Trophoblast cell (in vitro differentiated cells and primary cell): Measurements from ENCODE around the gene FGGY.
A peak's percentile ranks its signal among the peaks of the same experiment; 100 is the strongest.

Source experiments
- DNase-seq, 2 donors: peaks; one replicate each; pipeline ENCODE4 v3.0.0-alpha.2; 2016
- H2AFZ ChIP-seq: 2 replicates; pipeline ENCODE4 v1.6.1; 2013; ENCODE audit warnings: low read length, moderate library complexity, mild to moderate bottlenecking; ENCODE audit not compliant: insufficient read depth, poor library complexity
- H2AK5ac ChIP-seq: 2 replicates; pipeline ENCODE4 v1.6.1; 2013; ENCODE audit warnings: mild to moderate bottlenecking, low read length
- H2BK120ac ChIP-seq: 2 replicates; pipeline ENCODE4 v1.6.1; 2013; ENCODE audit warnings: low read length, mild to moderate bottlenecking, moderate library complexity; ENCODE audit not compliant: insufficient read depth, poor library complexity
- H2BK12ac ChIP-seq: 2 replicates; pipeline ENCODE4 v1.6.1; 2013; ENCODE audit warnings: mild to moderate bottlenecking, low read length, moderate library complexity
- H2BK5ac ChIP-seq: 2 replicates; pipeline ENCODE4 v1.6.1; 2013; ENCODE audit warnings: low read length, low read depth, moderate library complexity, mild to moderate bottlenecking; ENCODE audit not compliant: poor library complexity
- H3K14ac ChIP-seq: 2 replicates; pipeline ENCODE4 v1.6.1; 2013; ENCODE audit warnings: mild to moderate bottlenecking, low read length
- H3K18ac ChIP-seq: 2 replicates; pipeline ENCODE4 v1.6.1; 2013; ENCODE audit warnings: mild to moderate bottlenecking, low read length
- H3K23ac ChIP-seq: 2 replicates; pipeline ENCODE4 v1.6.1; 2013; ENCODE audit warnings: low read length
- H3K27ac ChIP-seq: 2 replicates; pipeline ENCODE4 v1.5.1; 2013; ENCODE audit warnings: low read depth, mild to moderate bottlenecking, inconsistent platforms, low read length, moderate library complexity
- H3K27me3 ChIP-seq: 2 replicates; pipeline ENCODE4 v1.6.1; 2013; ENCODE audit warnings: inconsistent platforms, mild to moderate bottlenecking, low read length, moderate library complexity; ENCODE audit not compliant: insufficient read depth
- H3K36me3 ChIP-seq, 2 experiments: 1 replicate in 1 of 2; 2 replicates in 1 of 2; pipeline ENCODE4 v1.6.1; 2013; ENCODE audit warnings: low read length in 2 of 2, mild to moderate bottlenecking in 2 of 2, moderate library complexity in 1 of 2; ENCODE audit not compliant: insufficient read depth in 2 of 2, control insufficient read depth in 1 of 2
- H3K4ac ChIP-seq: 2 replicates; pipeline ENCODE4 v1.6.1; 2013; ENCODE audit warnings: low read depth, mild to moderate bottlenecking, low read length, moderate library complexity
- H3K4me1 ChIP-seq, 2 experiments: 1 replicate in 1 of 2; 2 replicates in 1 of 2; pipeline ENCODE4 v1.6.1; 2013; ENCODE audit warnings: low read length in 2 of 2, mild to moderate bottlenecking in 2 of 2, moderate library complexity in 1 of 2; ENCODE audit not compliant: insufficient read depth in 2 of 2, control insufficient read depth in 1 of 2
- H3K4me2 ChIP-seq: 2 replicates; pipeline ENCODE4 v1.6.1; 2013; ENCODE audit warnings: inconsistent platforms, mild to moderate bottlenecking, low read length, moderate library complexity
- H3K4me3 ChIP-seq: 2 replicates; pipeline ENCODE4 v1.5.1; 2013; ENCODE audit warnings: mild to moderate bottlenecking, low read depth, low read length, inconsistent platforms
- H3K79me1 ChIP-seq: one replicate; pipeline ENCODE4 v1.6.1; 2013; ENCODE audit warnings: low read length
- H3K79me2 ChIP-seq: 2 replicates; pipeline ENCODE4 v1.6.1; 2013; ENCODE audit warnings: low read length, mild to moderate bottlenecking; ENCODE audit not compliant: control insufficient read depth, insufficient read depth, poor library complexity
- H3K9ac ChIP-seq: 2 replicates; pipeline ENCODE4 v1.6.1; 2013; ENCODE audit warnings: mild to moderate bottlenecking, low read length
- H3K9me3 ChIP-seq: 2 replicates; pipeline ENCODE4 v1.6.1; 2013; ENCODE audit warnings: low read depth, mild to moderate bottlenecking, control low read depth, inconsistent platforms, low read length; ENCODE audit not compliant: insufficient read depth
- H4K12ac ChIP-seq: 2 replicates; pipeline ENCODE4 v1.6.1; 2013; ENCODE audit warnings: low read depth, mild to moderate bottlenecking, low read length, moderate library complexity
- H4K8ac ChIP-seq: 2 replicates; pipeline ENCODE4 v1.6.1; 2013; ENCODE audit warnings: low read depth, mild to moderate bottlenecking, low read length, moderate library complexity
- H4K91ac ChIP-seq: one replicate; pipeline ENCODE4 v1.6.1; 2013; ENCODE audit warnings: low read depth, mild to moderate bottlenecking, low read length, moderate library complexity
- WGBS: extraction: QIAGEN DNeasy Blood & Tissue Kit; methylation state at CpG from one replicate; pipeline ENCODE4 v1.1.7; 2013; ENCODE audit warnings: missing lambda C conversion rate; ENCODE audit not compliant: insufficient read length, insufficient coverage; ENCODE audit errors: extremely low coverage; 5-methylcytosine and 5-hydroxymethylcytosine counted together

Gene FGGY

DNA sequence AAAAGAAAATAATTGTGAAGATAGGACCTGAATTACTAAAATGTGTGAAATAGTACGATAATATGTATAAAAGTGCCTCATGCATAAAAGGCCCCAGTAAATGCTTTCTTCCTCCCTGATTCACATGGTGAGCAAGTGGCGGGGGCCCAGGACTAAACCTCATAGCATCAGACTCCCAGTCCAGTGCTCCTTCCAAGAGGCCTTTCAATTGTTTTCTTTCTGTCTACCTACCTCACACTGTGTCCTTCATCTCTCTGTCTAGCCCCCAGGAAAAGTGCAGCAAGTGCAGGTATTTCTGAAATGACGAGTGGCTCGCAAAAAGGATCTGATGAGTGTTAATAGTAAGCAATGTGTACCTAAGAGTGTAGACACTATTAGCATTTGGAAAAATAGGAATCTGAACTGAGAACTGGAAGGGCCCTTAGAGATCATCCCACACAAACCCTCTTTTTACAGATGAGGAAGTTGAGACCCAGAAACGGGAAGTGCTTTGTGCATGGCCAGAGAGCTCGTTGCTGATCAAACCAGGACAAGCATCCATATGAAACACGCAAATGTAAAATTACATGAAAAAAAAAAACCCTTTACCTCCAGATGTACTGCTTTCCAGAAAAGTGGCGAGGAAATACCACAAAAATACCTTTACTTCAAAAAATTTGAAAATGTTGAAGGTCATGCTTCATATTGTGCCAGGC is 399.7 kb downstream of the FGGY start:
- no peaks in the 10 kb centered on the region for H3K36me3 ChIP-seq
- no peaks in the 10 kb centered on the region for H3K27me3 ChIP-seq
- no peak overlapping the region for H3K4me3 ChIP-seq
- peaks cover 3% of the 10 kb centered on the region in 2 experiments for H3K4me1 ChIP-seq
- no peaks in the 10 kb centered on the region for H3K9me3 ChIP-seq
- H3K18ac ChIP-seq: no peak overlapping the region
- H3K79me2 ChIP-seq: no peaks in the 10 kb centered on the region
- no peak overlapping the region for H2BK120ac ChIP-seq
- no peak overlapping the region for H2AFZ ChIP-seq
- no CpG with 5 or more reads among the region's 8 CpGs for whole genome bisulfite sequencing
- no peak overlapping the region for H4K12ac ChIP-seq
- peaks cover 10% of the 10 kb centered on the region for H3K79me1 ChIP-seq
- no peak overlapping the region for H3K4me2 ChIP-seq
- H4K8ac ChIP-seq: no peak overlapping the region
- DNase-seq: no peak
- no peak overlapping the region for H3K9ac ChIP-seq
- H3K4ac ChIP-seq: no peak overlapping the region
- peak overlapping the region; percentile 10 for H4K91ac ChIP-seq
- H3K27ac ChIP-seq: no peak overlapping the region
- no peak overlapping the region for H3K14ac ChIP-seq
- H2BK5ac ChIP-seq: no peak overlapping the region
- no peak overlapping the region for H3K23ac ChIP-seq
- no peak overlapping the region for H2AK5ac ChIP-seq
- H2BK12ac ChIP-seq: peak overlapping the region; percentile 11

DNA sequence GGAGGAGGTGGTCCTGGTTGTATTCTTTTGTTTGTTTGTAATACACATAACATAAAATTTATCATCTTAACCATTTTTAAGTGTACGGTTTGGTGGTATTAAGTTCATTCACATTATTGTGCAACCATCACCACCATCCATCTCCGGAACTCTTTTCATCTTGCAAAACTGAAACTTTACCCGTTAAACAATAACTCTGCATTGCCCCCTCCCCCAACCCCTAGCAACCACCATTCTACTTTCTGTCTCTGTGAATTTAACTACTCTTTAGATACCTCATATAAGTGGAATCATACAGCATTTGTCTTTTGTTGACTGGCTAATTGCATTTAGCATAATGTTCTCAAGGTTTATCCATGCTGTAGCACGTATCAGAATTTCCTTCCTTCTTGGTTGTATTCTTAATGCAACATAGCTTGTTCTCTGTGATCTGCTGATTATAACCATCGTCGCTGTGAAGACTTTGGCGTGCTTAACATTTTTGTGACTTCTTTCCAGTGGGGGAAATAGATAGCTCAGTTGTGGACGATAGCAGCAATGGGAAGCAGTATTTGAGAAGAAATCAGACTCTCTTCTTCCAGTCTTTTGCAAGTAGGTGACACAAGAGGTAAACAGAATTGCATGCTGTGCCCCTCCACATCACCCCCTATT is 400.4 kb downstream of the FGGY start:
- peak in 1 of 2 donors; percentile 49 for DNase-seq
- Histone ChIP-seq H3K23ac (no peak overlapping the region), H4K8ac (no peak overlapping the region), H3K4me1 (peaks cover 3% of the 10 kb centered on the region in 2 experiments), H2AFZ (no peak overlapping the region), H3K27ac (peak overlapping the region; percentile 8), H3K36me3 (no peaks in the 10 kb centered on the region), H3K4ac (no peak overlapping the region), H2BK5ac (peak overlapping the region; percentile 75), H2BK120ac (peak overlapping the region; percentile 38), H2BK12ac (peak overlapping the region; percentile 69), H3K4me3 (no peak overlapping the region), H3K9me3 (no peaks in the 10 kb centered on the region), H3K4me2 (no peak overlapping the region), H3K79me1 (peaks cover 10% of the 10 kb centered on the region), H4K91ac (peak overlapping the region; percentile 28), H3K18ac (no peak overlapping the region), H3K14ac (peak overlapping the region; percentile 25), H3K79me2 (no peaks in the 10 kb centered on the region), H4K12ac (no peak overlapping the region), H3K9ac (no peak overlapping the region), H2AK5ac (no peak overlapping the region), H3K27me3 (no peaks in the 10 kb centered on the region)
- WGBS: no CpG with 5 or more reads among the region's 8 CpGs

DNA sequence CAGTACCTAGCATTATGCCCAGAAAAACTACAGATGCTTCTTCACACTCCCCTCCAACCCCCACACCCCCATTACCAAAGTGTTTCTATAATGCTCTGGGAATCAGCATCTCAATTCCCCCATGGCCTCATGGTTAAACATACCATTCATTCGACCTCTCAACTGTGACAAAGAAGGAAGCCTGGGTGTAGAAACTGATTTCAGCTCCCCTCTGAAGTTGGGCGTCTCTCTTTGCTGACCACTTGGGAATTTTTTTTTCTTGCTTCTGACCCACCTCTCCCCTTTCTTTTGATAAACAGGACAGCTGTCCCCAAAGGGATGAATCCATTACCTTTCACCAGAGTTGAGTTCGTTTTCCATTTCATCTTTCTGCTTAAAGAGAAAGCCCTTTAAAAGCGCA is 401.5 kb downstream of the FGGY start:
- H2BK5ac ChIP-seq: peak overlapping the region; percentile 75
- H3K9me3 ChIP-seq: no peaks in the 10 kb centered on the region
- no peak overlapping the region for H3K23ac ChIP-seq
- H2AFZ ChIP-seq: no peak overlapping the region
- no peak overlapping the region for H3K27ac ChIP-seq
- no peak overlapping the region for H4K12ac ChIP-seq
- H3K79me1 ChIP-seq: peaks cover 11% of the 10 kb centered on the region
- no peak for DNase-seq
- H3K14ac ChIP-seq: no peak overlapping the region
- H2BK12ac ChIP-seq: peak overlapping the region; percentile 65
- H3K9ac ChIP-seq: no peak overlapping the region
- peaks cover 3% of the 10 kb centered on the region in 2 experiments for H3K4me1 ChIP-seq
- peak overlapping the region; percentile 93 for H4K91ac ChIP-seq
- H2AK5ac ChIP-seq: peak overlapping the region; percentile 64
- H2BK120ac ChIP-seq: peak overlapping the region; percentile 46
- no peak overlapping the region for H3K4me3 ChIP-seq
- no CpG with 5 or more reads among the region's 4 CpGs for WGBS
- H3K4me2 ChIP-seq: no peak overlapping the region
- no peak overlapping the region for H3K4ac ChIP-seq
- peak overlapping the region; percentile 29 for H4K8ac ChIP-seq
- no peaks in the 10 kb centered on the region for H3K79me2 ChIP-seq
- no peaks in the 10 kb centered on the region for H3K27me3 ChIP-seq
- H3K18ac ChIP-seq: no peak overlapping the region
- no peaks in the 10 kb centered on the region for H3K36me3 ChIP-seq

DNA sequence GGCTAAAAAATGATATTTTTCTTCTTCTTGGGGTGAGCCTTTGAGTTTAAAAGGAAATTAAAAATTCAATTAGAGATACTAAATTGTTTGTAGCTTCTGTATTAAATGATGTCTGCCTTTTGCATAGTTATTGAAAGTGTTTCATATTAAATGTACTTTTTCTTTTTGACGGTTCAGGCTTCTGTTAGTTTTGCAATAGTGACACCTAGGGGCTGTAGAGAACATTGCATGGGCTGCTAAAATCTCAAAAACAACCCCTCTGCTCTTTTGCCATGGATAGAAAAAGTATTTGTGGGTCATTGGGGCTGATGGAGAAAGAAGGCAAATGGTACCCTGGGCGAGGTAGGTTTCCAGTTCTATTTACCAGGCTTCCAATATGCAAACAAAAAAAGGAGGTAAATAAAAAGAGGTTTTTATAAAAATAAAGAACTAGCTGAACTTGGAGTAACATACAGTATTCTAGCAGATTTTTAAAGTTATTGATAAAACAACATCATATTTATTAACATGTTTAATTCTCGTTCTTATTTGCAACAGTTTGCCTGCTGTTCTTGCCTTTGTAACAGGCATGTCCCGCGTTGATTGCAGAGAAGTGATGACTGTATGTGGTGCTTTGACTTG is 402.4 kb downstream of the FGGY start:
- H3K9me3 ChIP-seq: no peaks in the 10 kb centered on the region
- no peaks in the 10 kb centered on the region for H3K79me2 ChIP-seq
- H3K27ac ChIP-seq: no peak overlapping the region
- no peak overlapping the region for H3K4me2 ChIP-seq
- no peak overlapping the region for H4K8ac ChIP-seq
- H2BK12ac ChIP-seq: peak overlapping the region; percentile 59
- no peak overlapping the region for H4K12ac ChIP-seq
- H2AK5ac ChIP-seq: no peak overlapping the region
- no peak overlapping the region for H3K4me3 ChIP-seq
- no peaks in the 10 kb centered on the region for H3K36me3 ChIP-seq
- H2BK120ac ChIP-seq: no peak overlapping the region
- no peak overlapping the region for H2AFZ ChIP-seq
- no peak overlapping the region for H3K18ac ChIP-seq
- H3K4ac ChIP-seq: no peak overlapping the region
- no peak overlapping the region for H3K9ac ChIP-seq
- DNase-seq: peak in 1 of 2 donors; percentile 79
- H3K27me3 ChIP-seq: no peaks in the 10 kb centered on the region
- WGBS: no CpG with 5 or more reads among the region's 5 CpGs
- H3K23ac ChIP-seq: no peak overlapping the region
- H2BK5ac ChIP-seq: no peak overlapping the region
- peaks cover 11% of the 10 kb centered on the region for H3K79me1 ChIP-seq
- peaks cover 3% of the 10 kb centered on the region in 2 experiments for H3K4me1 ChIP-seq
- no peak overlapping the region for H4K91ac ChIP-seq
- H3K14ac ChIP-seq: no peak overlapping the region
